OCI-LY3 (cell line): ENCODE data around the gene FITM1.

Experiments used
- CTCF ChIP-seq: fragments of 200-600, 300-600 bp; sonication (generic); IDR thresholded peaks from 2 replicates; pipeline ENCODE4 v1.5.1; 2014; ENCODE audit warnings: antibody characterized with exemption, low read length, low read depth
- EZH2phosphoT487 ChIP-seq: fragments of 200-600 bp; shearing (Covaris generic); IDR thresholded peaks from 2 replicates; pipeline ENCODE4 v1.6.1; 2018; ENCODE audit warnings: antibody characterized with exemption, mixed run types, low read depth

DNA sequence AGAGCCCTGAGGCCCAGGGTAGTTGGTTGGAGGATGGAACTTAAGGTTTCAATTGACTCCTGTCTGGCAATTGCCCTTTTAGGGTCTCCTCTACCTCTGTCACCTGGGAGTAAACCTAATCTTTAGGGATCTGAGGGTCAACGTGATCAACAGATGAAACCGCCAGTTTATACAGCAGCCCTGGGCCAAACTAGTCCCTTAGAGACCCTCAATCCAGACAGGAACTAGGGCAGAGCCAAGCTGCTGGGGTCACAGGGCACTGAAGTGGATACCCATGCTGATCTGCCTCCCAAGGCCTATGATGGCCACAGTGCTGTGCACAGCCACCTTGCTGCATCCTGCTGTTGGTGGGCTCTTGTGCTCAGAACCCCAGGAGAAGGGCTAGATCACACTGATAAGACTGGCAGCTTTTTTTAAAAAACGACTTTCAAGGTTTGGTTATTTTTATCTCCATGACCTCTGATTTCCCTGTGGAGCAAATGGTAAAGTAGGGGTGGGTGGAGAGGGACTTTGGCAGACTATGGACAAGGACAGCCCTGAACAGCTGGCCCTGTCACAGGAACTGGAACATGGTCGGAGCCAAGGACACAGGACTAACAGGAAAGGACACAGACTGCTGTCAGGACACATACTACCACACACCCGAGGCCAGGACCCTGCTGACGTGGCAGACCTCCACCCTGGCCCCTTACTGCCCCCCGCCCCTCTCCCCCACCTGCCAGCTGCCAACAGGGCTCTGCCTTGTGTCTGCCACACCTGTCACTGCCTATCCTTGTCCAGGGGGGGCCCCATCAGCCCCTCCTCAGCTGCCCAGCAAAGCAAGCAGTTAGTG is 474 bp downstream of the FITM1 start:
- TF ChIP-seq CTCF: no peak
- no peak for TF ChIP-seq EZH2phosphoT487
